DLD1 (cell line): Measurements from ENCODE around the gene VAMP2.
"Not testable (repeated sequence)": the region's sequence is repeated elsewhere in the genome, so short reads cannot be mapped to it uniquely, and the experiment has no call there.

ENCODE experiments used
- in situ Hi-C: cut with HindIII; loops from 2 replicates; pipeline ENCODE4 v1.10.0; 2017; ENCODE audit warnings: low sequenced_read_pairs

VAMP2 gene

DNA sequence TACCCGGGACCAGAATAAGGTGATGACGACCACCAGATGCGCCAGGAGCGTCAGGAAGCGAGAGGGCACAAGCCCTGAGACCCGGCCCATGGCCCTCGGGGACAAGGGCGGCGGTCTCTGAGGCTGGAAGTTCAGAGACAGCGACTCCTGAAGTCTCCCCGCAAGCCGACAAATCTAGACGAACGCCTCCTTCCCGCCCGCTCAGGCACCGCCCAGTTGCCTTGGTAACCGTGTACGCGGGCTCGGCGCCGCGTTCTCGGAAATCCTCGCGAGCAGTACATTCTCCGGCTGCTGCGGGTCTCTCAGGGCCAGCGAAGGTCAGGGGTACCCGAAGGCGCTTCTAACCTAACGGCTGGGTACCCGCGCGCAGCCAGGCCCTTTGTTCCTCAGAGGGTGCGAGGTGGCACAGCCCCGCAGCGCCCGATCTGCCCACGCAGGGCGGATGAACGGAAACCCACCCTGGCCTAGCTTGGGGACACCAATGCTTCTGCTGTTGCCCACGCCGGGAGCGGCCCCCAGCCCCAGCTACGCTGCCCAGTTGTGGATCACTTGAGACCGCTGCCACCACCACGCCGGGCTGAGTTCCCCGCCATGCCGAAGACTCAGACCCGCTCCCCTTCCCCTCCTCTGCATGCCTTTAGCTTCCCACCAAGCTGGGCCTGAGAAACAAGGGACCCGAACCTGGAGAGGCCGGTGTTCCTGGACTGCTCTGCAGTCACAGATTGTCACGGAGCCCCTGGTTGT is 13.6 kb upstream of the VAMP2 start, which contains the start of gene TMEM107:
TSS of gene TMEM107 (minus strand) at position 184 of the 744 bp plus-strand sequence. CDS start at position 90, 94 bp downstream.
- in situ Hi-C loops: no loop called here

DNA sequence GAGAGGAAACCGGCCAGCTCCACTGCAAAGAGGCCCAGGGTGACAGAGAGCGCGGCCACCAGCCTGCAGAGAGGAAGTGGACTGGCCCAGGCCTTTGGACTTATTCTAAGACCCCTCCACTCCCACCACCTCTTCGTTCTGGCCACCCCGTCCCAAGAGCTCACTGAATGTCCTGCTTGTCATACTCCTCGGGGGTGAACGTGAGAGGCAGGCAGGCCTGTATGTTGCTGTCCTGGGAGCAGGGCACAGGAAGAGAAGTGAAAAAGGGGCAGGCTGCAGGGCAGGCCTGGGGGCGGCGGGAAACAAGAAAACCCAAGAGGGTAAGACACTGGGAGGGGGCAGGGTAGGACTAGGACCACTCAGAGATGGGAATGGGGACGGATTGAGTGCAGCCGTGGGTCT is 13.0 kb upstream of the VAMP2 start:
- in situ Hi-C loops: no loop called here

DNA sequence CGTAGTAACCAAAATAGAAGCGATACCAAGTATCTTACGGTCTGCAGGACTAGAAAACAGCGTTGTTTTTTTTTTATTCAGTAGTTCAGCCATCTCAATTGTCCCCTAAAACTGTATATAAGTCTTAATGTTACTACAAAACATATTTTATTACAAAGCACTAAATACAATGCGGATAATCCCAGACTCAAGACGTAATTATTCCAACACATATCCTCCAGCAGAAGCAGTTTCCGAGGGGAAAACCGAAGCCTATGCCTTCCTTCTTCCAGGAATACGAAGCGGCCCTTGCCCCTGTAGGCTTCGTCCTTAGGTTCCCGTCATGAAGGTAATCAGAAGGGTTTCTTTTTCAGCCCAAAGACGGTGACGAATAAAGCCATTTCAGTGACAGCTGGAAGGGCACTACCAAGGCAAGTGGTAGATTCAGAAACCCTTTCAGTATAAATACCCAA is 11.1 kb upstream of the VAMP2 start:
- in situ Hi-C loops: no loop called here

DNA sequence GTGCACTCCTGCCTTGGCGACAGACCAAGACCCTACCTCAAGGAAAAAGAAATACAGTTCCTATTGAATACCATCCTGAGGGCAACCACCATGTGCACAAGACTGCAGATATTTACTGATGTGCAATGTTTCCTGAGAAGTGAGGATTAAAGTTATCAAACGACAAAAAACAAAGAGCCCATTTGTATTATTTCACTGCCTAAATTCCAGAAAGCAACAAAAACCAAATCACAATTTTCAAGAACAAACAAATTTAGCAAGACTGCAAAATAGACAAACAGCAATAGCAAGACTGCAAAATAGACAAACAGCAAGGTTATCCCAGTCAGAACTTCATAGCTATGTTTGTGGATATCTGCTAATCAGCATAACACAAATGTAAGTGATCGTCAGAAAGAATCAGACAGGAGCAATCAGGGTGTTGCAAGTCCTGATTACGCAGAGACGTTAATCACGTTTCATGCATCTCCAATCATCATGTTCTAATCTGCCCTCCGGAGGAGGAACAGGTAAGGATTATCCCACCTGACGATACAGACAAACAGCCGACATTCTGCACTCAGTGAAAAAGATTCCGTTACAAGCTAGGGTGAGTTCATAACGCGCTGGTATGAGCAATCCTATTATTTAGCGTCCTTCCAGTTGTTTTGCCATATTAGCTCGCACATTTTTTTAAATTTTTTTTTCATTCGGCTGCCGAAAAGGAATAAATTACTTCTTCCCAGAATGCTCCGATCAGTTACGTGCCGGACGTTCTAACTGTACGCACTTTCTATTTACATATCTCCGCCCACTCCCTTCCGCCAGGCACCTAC is 10.5 kb upstream of the VAMP2 start:
- in situ Hi-C loops: no loop called here

DNA sequence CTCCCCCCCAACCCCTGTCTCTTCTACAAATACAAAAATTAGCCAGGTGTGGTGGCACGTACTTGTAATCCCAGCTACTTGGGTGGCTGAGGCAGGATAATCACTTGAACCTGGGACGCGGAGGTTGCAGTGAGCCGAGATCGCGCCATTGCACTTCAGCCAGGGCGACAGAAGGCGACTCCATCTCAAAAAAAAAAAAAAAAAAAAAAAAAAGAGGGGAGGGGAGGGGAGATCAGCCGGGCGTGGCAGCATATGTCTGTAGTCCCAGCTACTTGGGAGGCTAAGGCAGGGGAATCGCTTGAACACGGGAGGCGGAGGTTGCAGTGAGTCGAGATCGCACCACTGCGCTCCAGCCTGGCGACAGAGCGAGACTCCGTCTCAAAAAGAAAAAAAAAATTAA is 7.4 kb upstream of the VAMP2 start:
- in situ Hi-C loops: not testable (repeated sequence)

DNA sequence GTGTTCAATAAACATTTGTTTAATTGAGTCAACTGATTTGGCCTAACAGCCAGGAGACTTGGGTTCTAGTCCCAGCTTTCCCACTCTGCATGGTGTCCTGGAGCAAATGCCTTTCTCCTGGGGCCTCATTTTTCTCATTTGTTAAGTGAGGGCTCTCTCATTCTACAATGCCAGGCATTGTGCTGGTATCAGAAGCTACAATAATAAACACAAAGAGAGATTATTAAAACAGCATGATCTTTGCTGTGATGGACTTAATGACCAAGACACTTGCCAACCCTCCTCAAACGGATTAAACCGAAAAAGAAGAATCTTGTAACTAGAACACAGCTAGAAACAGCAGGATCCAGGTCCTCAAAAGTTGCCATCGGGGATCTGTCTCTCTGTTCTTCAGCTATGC is 4.8 kb upstream of the VAMP2 start:
- in situ Hi-C loops: no loop called here

DNA sequence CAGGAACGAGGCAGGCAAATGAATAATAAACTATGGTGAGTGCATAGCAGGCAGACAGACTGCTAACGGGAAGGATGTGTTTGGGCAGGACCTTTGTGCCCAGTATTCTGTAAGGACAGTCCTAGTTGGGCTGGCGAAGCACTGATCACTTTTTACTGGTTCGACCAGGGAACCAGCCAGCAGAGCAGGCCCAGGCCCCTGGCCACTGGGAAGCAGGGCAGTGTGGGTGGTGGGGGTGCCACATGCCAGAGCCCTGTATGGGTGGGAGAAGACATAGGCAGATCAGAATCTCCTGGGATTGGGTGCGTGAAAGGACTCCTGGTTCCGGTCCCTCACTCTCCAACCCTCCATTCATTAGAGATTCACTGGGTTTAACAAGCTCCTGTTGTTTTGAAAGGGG is 4.0 kb upstream of the VAMP2 start:
- in situ Hi-C loops: no loop called here

DNA sequence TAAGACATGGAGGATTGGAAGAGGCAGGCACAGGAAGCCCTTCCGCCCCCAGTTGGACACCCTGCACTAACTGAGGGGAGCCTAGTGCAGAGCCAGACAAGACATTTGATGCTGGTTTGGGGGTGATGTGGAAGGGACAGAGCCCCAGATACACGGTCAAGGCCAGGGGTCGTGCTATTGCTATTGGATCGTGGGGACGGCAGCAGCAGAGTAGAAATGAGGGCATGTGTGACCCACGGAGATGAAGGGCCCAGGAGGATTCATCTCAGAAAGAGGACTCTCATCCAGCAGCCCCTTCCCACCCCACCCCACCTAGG is 2.0 kb upstream of the VAMP2 start:
- in situ Hi-C loops: no loop called here

DNA sequence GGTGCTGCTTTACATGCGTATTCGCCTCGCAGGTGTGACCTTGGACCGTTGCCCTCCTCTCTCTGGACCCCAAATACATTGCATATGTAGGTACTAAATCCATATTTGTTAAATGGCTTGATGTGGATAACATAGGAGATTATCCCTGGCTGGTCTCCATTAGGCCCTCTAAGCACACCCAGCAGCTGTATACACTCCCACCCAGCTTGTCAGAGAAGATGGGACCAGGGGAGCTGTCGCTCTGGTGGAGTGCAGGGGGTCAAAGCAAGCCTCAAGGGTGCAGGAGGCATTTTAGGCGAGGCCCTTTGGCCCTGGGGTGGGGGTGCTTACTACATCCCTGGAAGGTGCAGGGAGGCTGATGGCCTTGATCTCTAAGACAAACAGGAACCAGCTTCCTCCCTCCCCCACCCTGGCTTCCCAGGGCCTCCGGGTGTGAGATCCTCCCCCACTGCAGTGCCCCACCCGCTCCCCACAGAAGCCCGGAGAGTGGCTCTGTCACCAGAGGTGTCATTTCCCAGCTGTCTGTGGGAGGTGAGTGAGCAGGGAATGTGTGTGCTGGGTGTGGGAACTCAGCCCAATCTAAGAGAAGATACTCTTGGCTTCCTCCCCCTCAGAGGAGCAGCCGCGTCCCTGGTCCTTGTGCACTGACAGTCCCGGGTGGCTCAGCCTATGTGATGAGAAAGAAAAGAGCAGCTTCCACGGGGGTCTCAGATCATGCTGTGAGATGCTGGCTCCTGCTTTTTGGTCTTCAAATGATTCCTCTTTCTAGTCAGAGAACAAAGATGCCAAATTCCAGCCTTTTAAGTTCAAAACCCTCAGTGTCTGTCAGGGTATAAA is 1.4 kb upstream of the VAMP2 start:
- in situ Hi-C loops: no loop called here

DNA sequence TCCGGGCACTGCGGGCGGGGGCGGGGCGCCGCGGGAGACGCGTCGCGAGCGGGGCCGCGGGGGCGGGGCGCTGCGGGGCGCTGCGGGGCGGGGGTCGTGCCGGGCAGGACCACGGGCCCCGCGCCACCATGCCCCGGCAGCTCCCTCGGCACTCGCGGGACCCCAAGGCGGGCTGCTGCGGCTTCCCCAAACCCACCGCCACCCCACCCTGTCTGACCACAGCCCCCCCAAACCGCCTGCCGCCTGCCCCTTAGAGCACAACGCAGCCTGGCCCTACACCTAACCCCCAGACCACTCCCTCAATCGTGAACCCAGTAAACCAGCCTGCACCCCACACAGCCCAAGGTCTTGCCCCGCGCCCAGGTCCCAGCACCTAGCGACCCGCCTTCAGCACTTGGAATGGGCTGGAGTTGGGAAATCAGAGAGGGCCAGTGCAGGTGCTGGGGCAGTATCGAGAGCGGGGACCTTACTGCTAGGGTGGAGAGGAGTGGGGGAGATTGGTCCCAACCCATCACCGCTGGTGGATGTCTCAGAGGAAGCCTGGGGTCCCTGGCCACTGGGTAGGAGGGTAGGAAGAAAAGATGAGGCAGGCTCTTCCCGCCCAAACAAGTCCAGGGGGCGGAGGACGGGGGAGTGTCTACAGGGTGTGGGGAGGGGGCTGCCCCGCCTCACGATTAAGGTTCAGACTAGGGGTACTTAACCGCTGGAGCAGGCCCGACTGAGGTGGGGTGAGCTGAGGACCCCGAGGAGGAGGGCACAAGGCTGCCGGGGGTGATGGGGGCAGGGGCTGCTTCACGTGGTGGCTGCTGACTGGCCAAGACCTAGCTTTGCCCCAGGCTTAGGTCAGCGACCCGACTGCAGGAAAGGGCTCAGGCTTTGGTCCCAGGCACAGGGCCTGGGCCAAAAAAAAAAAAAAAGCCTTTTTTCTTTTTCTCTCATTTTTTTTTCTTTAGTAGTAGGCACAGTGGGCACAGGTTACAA is 539 bp upstream of the VAMP2 start:
- in situ Hi-C loops: no loop called here

DNA sequence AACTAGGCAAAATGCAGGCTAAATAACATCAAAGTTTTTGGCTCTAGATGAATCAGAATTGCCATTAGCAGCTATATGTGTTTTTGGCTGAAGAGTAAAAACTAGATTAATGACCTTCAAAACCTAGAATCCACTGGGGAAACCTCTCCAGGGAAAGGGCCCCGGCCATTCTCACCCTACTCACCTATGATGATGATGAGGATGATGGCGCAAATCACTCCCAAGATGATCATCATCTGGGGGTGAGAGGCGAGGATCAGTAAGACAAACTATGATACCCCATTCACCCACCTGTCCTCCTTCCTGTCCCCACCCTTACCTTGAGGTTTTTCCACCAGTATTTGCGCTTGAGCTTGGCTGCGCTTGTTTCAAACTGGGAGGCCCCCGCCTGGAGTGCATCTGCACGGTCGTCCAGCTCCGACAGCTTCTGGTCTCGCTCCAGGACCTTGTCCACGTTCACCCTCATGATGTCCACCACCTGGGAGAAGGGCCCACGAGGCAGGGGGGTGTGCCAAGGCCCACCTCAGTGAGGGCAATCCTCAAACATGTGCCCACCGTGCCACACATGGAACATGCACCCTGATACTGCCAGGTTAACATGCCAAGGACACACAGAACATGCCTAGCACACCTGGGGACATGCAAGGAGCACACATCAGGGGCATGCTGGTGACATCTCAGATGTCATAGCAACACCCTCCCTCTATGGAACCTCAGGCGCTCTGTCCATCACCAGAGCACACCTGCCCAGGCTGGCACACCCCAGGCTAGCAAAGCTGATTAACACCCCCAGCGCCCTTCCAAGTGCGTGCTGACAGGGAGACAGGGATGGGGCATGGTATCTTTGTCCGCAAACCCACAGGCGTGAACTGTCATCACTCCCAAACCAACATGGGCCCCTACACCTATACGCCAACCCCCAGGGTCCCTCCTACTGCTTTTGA is 1.2 kb downstream of the VAMP2 start:
- in situ Hi-C loops: no loop called here

DNA sequence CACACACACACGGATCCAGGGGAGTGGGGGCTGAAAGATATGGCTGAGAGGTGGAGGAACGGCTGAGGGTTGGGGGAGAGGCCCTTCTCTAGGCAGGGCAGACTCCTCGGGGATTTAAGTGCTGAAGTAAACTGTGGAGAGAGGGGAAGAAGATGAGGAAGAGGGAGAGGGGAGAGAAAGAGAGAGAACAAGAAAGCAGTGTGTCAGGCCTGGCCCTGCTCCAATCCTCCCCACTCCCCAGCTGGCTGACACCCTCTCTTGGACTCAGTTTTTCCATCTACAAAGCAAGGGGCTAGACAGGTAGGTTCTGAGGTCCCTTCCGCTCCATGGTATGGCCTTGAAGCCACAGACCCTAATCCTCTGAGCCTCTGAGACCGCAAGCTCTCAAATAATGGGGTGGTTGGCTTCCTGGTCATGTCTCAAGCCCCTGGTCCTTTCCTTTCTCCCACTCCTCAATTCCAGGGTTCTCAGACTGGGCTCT is 2.0 kb downstream of the VAMP2 start:
- in situ Hi-C loops: no loop called here

DNA sequence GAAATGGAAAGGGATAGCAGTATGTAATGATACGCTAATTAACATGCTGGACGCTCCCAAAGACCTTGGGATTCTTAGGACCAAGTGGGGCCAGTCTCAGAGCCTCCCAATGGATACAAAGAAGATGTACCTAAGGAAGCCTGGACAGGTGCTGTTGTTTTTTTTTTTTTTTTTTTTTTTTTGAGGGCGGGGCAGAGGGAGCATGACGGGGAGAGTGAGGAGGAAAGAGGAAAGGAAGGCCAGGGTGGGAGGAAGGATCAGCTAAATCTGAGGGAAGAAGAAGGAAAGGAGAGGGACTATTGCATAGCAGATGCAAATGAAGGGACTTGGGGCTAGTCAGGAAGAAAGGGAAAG is 2.5 kb downstream of the VAMP2 start:
- in situ Hi-C loops: no loop called here

DNA sequence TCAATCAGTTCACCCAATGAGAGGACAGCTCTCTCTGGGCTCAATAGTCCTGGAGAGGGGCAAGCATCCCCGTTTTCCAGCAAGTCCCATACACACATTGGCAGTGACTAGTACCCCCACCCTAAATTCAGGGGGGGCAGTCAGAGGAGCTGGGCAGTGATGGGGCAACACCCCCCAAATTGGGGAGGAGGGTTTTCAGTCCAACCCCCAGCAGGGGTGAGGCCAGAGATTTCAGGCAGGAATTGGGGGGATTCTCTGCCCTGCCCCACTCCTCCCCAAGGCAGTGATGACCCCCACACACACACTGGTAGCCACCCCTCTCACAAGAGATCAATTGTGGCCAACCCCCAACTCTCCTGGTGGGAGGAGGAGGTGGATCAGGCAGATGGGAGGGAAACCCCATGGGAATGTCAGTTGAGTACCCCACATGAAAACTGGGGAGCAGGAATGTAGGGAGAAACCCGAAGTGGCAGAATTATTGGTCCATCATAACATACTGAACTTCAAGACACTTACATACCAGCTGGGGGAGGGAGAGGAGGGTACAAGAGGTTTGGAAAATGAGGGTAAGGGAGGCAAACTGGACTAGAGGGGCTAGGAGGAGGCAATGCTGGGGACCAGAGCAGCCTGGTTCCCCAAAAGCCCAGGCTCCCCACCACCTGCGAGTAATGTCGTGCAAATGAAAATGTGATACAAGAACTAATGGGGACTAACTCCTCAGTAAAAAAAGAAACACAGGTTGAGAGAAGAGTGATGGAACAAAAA is 3.1 kb downstream of the VAMP2 start:
- in situ Hi-C loops: no loop called here

DNA sequence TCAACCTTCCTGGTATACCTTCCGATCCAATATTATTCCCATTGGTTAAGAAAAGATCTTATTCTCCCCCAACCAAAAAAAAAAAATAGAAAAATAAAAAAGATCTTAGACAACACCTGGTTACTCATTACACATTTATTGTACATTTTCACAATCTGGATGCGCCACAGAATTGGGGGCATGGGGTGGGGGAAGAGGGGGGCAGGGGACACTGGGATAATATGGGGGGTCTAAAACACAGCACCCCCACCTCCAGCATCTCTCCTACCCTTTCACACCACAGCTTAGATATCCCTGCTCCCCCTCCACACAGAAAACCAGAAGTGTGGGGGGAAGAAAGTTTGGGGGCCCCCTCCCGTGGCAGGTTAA is 3.7 kb downstream of the VAMP2 start:
- in situ Hi-C loops: no loop called here

DNA sequence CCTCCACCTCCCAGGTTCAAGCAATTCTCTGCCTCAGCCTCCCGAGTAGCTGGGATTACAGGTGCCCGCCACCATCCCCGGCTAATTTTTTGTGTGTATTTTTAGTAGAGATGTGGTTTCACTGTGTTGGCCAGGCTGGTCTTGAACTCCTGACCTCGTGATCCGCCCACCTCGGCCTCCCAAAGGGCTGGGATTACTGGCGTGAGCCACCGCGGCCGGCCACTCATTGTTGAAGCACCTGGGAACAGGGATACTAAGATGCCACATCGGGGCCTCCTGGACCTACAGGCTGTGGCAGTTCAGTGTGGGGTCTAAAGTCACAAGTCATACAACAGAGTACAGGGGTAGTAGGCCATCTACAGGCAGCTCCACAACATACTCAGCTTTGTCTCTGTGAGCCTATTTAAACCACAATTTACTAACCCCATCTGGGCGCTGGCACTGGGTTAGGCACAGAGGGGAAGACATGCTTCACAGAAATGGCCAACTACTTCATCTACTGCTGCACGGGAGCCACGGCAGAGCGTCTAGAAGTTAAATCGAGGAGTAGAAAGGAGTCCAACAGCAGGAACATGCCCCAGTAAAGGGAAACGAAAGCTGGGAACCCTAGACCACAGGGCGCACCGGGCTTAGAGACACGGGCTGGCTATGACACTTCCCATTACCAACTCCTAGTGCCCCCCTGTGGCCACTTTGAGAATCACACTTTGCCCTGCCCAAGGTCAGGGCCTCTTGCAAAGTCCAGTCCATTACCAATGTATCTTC is 4.3 kb downstream of the VAMP2 start:
- in situ Hi-C loops: no loop called here

DNA sequence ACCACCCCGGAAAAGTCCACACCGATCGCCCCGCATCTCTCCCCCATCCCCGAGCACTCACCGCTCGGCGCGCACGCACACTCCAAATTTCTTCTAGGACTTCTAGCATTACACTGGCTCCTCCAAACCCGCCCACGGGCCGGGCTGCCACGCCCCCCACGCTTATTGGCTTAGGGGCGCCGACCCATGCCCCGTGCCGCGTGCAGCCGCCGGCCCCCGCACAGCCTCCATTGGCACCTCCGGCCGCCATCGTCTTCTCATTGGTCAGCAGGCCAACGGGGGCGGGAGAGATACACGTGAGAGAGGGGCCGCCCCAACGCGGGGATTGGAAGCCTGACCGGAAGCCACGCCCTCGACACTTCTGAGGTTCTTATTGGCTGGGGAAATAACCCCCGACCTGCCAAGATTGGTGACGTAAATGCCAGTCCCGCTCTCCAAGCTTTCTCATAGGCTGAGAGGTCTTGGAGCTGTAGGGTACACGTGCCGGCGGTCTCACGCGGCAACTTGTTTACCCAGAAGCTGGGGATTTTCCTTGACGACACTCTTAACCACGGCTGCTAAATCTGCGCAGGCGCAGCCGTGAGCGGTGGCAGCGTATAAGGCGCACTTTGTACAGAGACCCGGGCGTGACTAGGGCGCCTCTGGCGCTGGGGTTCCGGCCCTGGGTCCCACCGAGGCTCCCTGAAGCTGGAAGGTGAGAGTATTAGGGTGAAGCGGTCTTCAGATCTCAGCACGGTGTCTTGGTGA is 6.3 kb downstream of the VAMP2 start:
- in situ Hi-C loops: no loop called here
